ENCODE measurements around the gene FAM110D. TPM values are rescaled to one million over a fixed set of nuclear protein-coding genes. Genes with fewer than 3 reads are reported as not detected.

FAM110D gene
- total RNA-seq, 1 experiment from 2014 or later = 0.46 TPM

- no CpG with 5 or more reads among the region's 19 CpGs for WGBS (ENCODE audit: extremely low coverage, insufficient read length, low lambda C conversion rate)
- peaks cover 28% of the 10 kb centered on the region; the same call in 1 of the 2 replicates for H3K27me3 ChIP-seq (ENCODE audit: insufficient read depth, low read length)
- H3K14ac ChIP-seq (ENCODE audit: insufficient read depth, low read length) = peak overlapping the region; percentile 8; the same call in 1 of the 2 replicates
- no peak overlapping the region for H3K4ac ChIP-seq (ENCODE audit: low read depth, low read length)
- Mint-ChIP-seq H3K4me1 (peaks cover 34 to 54% of the 10 kb centered on the region in 2 experiments), H3K27ac (peak overlapping the region; percentile 40 to 80 (median 75); a peak in 6 of 7 replicates), H3K27me3 (ENCODE audit: low read depth) (peaks cover 75% of the 10 kb centered on the region), H3K9me3 (peaks cover 0 to 4% of the 10 kb centered on the region in 2 experiments; a peak in 1 of 5 replicates), H3K36me3 (ENCODE audit: insufficient read depth in 1 of 3, low read depth in 3 of 3) (no peaks in the 10 kb centered on the region), H3K4me3 (peak overlapping the region; percentile 69 to 84)
- H2AFZ ChIP-seq (ENCODE audit: low read length) = no peak overlapping the region
- no peak for DNase-seq
- no peak overlapping the region for H3K23ac ChIP-seq (ENCODE audit: insufficient read length, low read depth, low read length)
- H3K4me1 ChIP-seq (ENCODE audit: insufficient read depth, low read length) = peaks cover 6% of the 10 kb centered on the region; the same call in 1 of the 2 replicates
- no peak overlapping the region for H2BK120ac ChIP-seq (ENCODE audit: low read depth, low read length, poor library complexity, severe bottlenecking)
- H3K23me2 ChIP-seq (ENCODE audit: insufficient read length, low read depth, low read length, poor library complexity, severe bottlenecking) = peaks cover 21% of the 10 kb centered on the region
- peak overlapping the region; percentile 60 for H3K18ac ChIP-seq (ENCODE audit: insufficient read length, low read depth, low read length)
- no peak for TF ChIP-seq CTCF (conservative IDR thresholded peaks at IDR 0.05)
- no peak overlapping the region for H2AK5ac ChIP-seq (ENCODE audit: insufficient read length, low read length)
- no peaks in the 10 kb centered on the region; the same call in 1 of the 2 replicates for H3K79me2 ChIP-seq (ENCODE audit: insufficient read depth, low read length)
- H2BK5ac ChIP-seq (ENCODE audit: insufficient read length, low read length) = no peak overlapping the region
- no peak overlapping the region for H2BK20ac ChIP-seq (ENCODE audit: low read depth, low read length, poor library complexity, severe bottlenecking)
- no peak overlapping the region for H4K8ac ChIP-seq (replicated peaks; ENCODE audit: insufficient read length, low read depth, low read length)
- H4K91ac ChIP-seq (ENCODE audit: insufficient read length, low read depth, low read length) = no peak overlapping the region
- H2BK12ac ChIP-seq (ENCODE audit: insufficient read length, low read depth, low read length) = no peak overlapping the region
- no peak overlapping the region for H3K9ac ChIP-seq (ENCODE audit: extremely low read depth, insufficient read length, low read length)
- H3K56ac ChIP-seq (ENCODE audit: insufficient read length, low read depth, low read length) = no peak overlapping the region
- no peak overlapping the region for H2BK15ac ChIP-seq (ENCODE audit: low read depth, low read length)
- H4K5ac ChIP-seq (ENCODE audit: insufficient read length, low read depth, low read length) = no peak overlapping the region
- H3K9me3 ChIP-seq (ENCODE audit: control insufficient read depth, low read depth, low read length) = no peaks in the 10 kb centered on the region
- no peaks in the 10 kb centered on the region for H3K79me1 ChIP-seq (ENCODE audit: insufficient read depth, low read depth, low read length, poor library complexity, severe bottlenecking)
- no peak overlapping the region for H3K27ac ChIP-seq (ENCODE audit: insufficient read length, low read depth, low read length)
- H3K4me2 ChIP-seq (ENCODE audit: insufficient read depth, insufficient read length, low read length) = peak overlapping the region; percentile 64
- no peaks in the 10 kb centered on the region for H4K20me1 ChIP-seq (ENCODE audit: control insufficient read depth, insufficient read depth, insufficient read length)
- no peak overlapping the region for H3T11ph ChIP-seq (ENCODE audit: low read length)
These were observed 6.3 kb downstream of the FAM110D start for GRCh38 chr1:26164861-26165842.

All from H9 (cell line).